GM19025 (cell line): Measurements from ENCODE around the gene SAP30L.

ENCODE experiments used
- ATAC-seq: cut with Tn5 transposase; IDR thresholded peaks from one replicate; pipeline ENCODE4 v1.9.1; 2021; ENCODE audit warnings: mild to moderate bottlenecking, low read depth, moderate library complexity; ENCODE audit not compliant: unreplicated experiment

Gene SAP30L

GRCh38 chr5:154503698-154504039 is 57.9 kb downstream of the SAP30L start:
- no peak for ATAC-seq

- ATAC-seq = no peak
Measured at GRCh38 chr5:154505567-154505966, 59.8 kb downstream of the SAP30L start.

GRCh38 chr5:154506049-154506715 is 60.4 kb downstream of the SAP30L start:
- no peak for ATAC-seq

- ATAC-seq = no peak
Measured at GRCh38 chr5:154506716-154507080, 60.9 kb downstream of the SAP30L start.

- ATAC-seq = no peak
Measured at GRCh38 chr5:154508114-154508513, 62.3 kb downstream of the SAP30L start.

- no peak for ATAC-seq
Measured at GRCh38 chr5:154509784-154510555, 64.2 kb downstream of the SAP30L start.
